CD14-positive monocyte (primary cell): ENCODE data around the gene KIAA1549. TPM values are rescaled to one million over a fixed set of nuclear protein-coding genes. Genes with fewer than 3 reads are reported as not detected.

Source experiments
- DNase-seq, 3 donors: peaks; one replicate each; pipeline ENCODE4 v3.0.0-alpha.2; 2011 to 2022
- H2AFZ ChIP-seq: 2 replicates; pipeline ENCODE4 v1.6.0; 2012; ENCODE audit warnings: mild to moderate bottlenecking, low read depth, low read length, inconsistent platforms; ENCODE audit not compliant: insufficient read depth, poor library complexity, severe bottlenecking
- H3K27ac ChIP-seq, 2 donors: 1 replicate in 1 of 2; 2 replicates in 1 of 2; pipeline ENCODE4 v1.5.1; 2012 to 2013; ENCODE audit warnings: low read length in 2 of 2, control low read depth in 1 of 2, inconsistent platforms in 1 of 2, low read depth in 1 of 2, mild to moderate bottlenecking in 1 of 2
- H3K27me3 ChIP-seq, 2 donors: one replicate each; pipeline versions ENCODE4 v1.6.0 to v1.6.1; 2011 to 2013; ENCODE audit warnings: low read length in 2 of 2; ENCODE audit not compliant: control insufficient read depth in 2 of 2, insufficient read depth in 2 of 2
- H3K36me3 ChIP-seq, 2 donors: replicated peaks in 1 of 2; 1 replicate in 1 of 2; 2 replicates in 1 of 2; pipeline versions ENCODE4 v1.5.1 to v1.6.1; 2012 to 2013; ENCODE audit warnings: low read length in 2 of 2, control low read depth in 1 of 2, inconsistent platforms in 1 of 2, mild to moderate bottlenecking in 1 of 2; ENCODE audit not compliant: insufficient read depth in 2 of 2, control insufficient read depth in 1 of 2
- H3K4me1 ChIP-seq, 2 donors: 1 replicate in 1 of 2; 2 replicates in 1 of 2; pipeline versions ENCODE4 v1.5.1 to v1.6.1; 2012 to 2013; ENCODE audit warnings: low read length in 2 of 2, control low read depth in 1 of 2, inconsistent platforms in 1 of 2, mild to moderate bottlenecking in 1 of 2, moderate library complexity in 1 of 2; ENCODE audit not compliant: insufficient read depth in 2 of 2, control insufficient read depth in 1 of 2
- H3K4me2 ChIP-seq: replicated peaks from 2 replicates; pipeline ENCODE3; 2012; ENCODE audit warnings: low read length, moderate library complexity, mild to moderate bottlenecking; ENCODE audit not compliant: poor library complexity, severe bottlenecking; ENCODE audit errors: extremely low read depth
- H3K4me3 ChIP-seq, 3 experiments: fragments of 200-600 bp in 1 of 3; sonication (generic) in 1 of 3; replicated peaks in 1 of 3; 1 replicate in 2 of 3; 2 replicates in 1 of 3; pipeline ENCODE4 v1.5.1; 2011 to 2013; ENCODE audit warnings: low read length in 3 of 3, mild to moderate bottlenecking in 3 of 3, control low read depth in 2 of 3, low read depth in 2 of 3, inconsistent platforms in 1 of 3, moderate library complexity in 1 of 3
- H3K79me2 ChIP-seq: 2 replicates; pipeline ENCODE4 v1.6.0; 2012; ENCODE audit warnings: mild to moderate bottlenecking, control low read depth, inconsistent platforms, low read length, moderate library complexity; ENCODE audit not compliant: insufficient read depth
- H3K9ac ChIP-seq: 2 replicates; pipeline ENCODE4 v1.6.0; 2017; ENCODE audit warnings: low read length, mild to moderate bottlenecking; ENCODE audit not compliant: insufficient read depth, poor library complexity, severe bottlenecking
- H3K9me3 ChIP-seq, 2 donors: replicated peaks in 1 of 2; 1 replicate in 1 of 2; 2 replicates in 1 of 2; pipeline versions ENCODE4 v1.5.1 to v1.6.1; 2012 to 2013; ENCODE audit warnings: low read length in 2 of 2, control low read depth in 1 of 2; ENCODE audit not compliant: control insufficient read depth in 1 of 2, insufficient read depth in 1 of 2
- H4K20me1 ChIP-seq: 2 replicates; pipeline ENCODE4 v1.6.0; 2012; ENCODE audit warnings: mild to moderate bottlenecking, low read length, control low read depth, moderate library complexity; ENCODE audit not compliant: insufficient read depth
- H3K27ac Mint-ChIP-seq, 7 donors: one replicate each; pipeline ENCODE4 v1.8.0; 2020; ENCODE audit warnings: mild to moderate bottlenecking in 7 of 7, mixed read lengths in 7 of 7, moderate library complexity in 6 of 7, inconsistent platforms in 2 of 7
- H3K27me3 Mint-ChIP-seq, 3 donors: one replicate each; pipeline ENCODE4 v1.8.0; 2021 to 2022; ENCODE audit warnings: low read depth in 3 of 3, mild to moderate bottlenecking in 3 of 3, mixed read lengths in 3 of 3, moderate library complexity in 3 of 3, inconsistent platforms in 1 of 3
- H3K36me3 Mint-ChIP-seq, 2 donors: one replicate each; pipeline ENCODE4 v1.8.0; 2020; ENCODE audit warnings: mixed read lengths in 2 of 2, inconsistent platforms in 1 of 2, mild to moderate bottlenecking in 1 of 2
- H3K4me1 Mint-ChIP-seq: one replicate; pipeline ENCODE4 v1.8.0; 2020; ENCODE audit warnings: mild to moderate bottlenecking, mixed read lengths
- H3K4me3 Mint-ChIP-seq, 2 donors: one replicate each; pipeline ENCODE4 v1.8.0; 2020; ENCODE audit warnings: mild to moderate bottlenecking in 2 of 2, mixed read lengths in 2 of 2, moderate library complexity in 1 of 2
- H3K9me3 Mint-ChIP-seq, 7 donors: one replicate each; pipeline ENCODE4 v1.8.0; 2020 to 2022; ENCODE audit warnings: mixed read lengths in 7 of 7, mild to moderate bottlenecking in 6 of 7, moderate library complexity in 6 of 7, inconsistent platforms in 2 of 7
- CTCF ChIP-seq: fragments of 200-600 bp; IDR thresholded peaks from one replicate; pipeline ENCODE4 v1.8.0; 2022; ENCODE audit warnings: antibody characterized with exemption, mild to moderate bottlenecking
- WGBS: methylation state at CpG from one replicate; pipeline ENCODE4 v1.1.5; 2013; ENCODE audit warnings: missing lambda C conversion rate; ENCODE audit not compliant: insufficient coverage; 5-methylcytosine and 5-hydroxymethylcytosine counted together
- intact Hi-C, 2 donors: fragments of 100-400 bp; cut with micrococcal nuclease; formaldehyde crosslinking; loops; one replicate each; pipeline versions ENCODE4 v1.15.0 to v1.15.1; 2023
- polyA plus RNA-seq, 3 donors: library from polyadenylated mRNA; depleted of rRNA in 1 of 3; unstranded in 2 of 3; stranded (reverse) in 1 of 3; fragments of 300-500 nt in 2 of 3; fragments of >200 nt in 1 of 3; fragmentation: Illumina TruSeq in 2 of 3; gene quantifications; 1 replicate in 2 of 3; 2 replicates in 1 of 3; pipeline ENCODE4 v1.2.3, GENCODE V29; 2012 to 2021

The KIAA1549 gene
- polyA plus RNA-seq, 3 donors: 0.03 TPM; not detected in 1

GRCh38 chr7:138918756-138919155 lies 62.4 kb downstream of the KIAA1549 start:
- Histone ChIP-seq H3K27me3 (no peaks in the 10 kb centered on the region), H3K36me3 (no peaks in the 10 kb centered on the region), H2AFZ (no peak overlapping the region), H3K4me3 (no peak overlapping the region), H3K27ac (no peak overlapping the region), H3K9me3 (no peaks in the 10 kb centered on the region), H4K20me1 (no peaks in the 10 kb centered on the region), H3K4me1 (no peaks in the 10 kb centered on the region), H3K9ac (no peak overlapping the region), H3K4me2 (no peak overlapping the region), H3K79me2 (no peaks in the 10 kb centered on the region)
- Mint-ChIP-seq H3K27me3 (peaks cover 0 to 1% (median 1%) of the 10 kb centered on the region in 3 donors), H3K4me1 (peaks cover 5% of the 10 kb centered on the region), H3K9me3 (peaks cover 0 to 9% (median 3%) of the 10 kb centered on the region in 7 donors), H3K4me3 (no peak overlapping the region), H3K27ac (no peak overlapping the region), H3K36me3 (no peaks in the 10 kb centered on the region)
- DNase-seq: no peak
- intact Hi-C loops: no loop called here
- WGBS: 98% methylated on average over 10 of the region's 10 CpGs
- TF ChIP-seq CTCF: no peak

GRCh38 chr7:138918176-138918575 lies 63.0 kb downstream of the KIAA1549 start:
- H3K4me2 ChIP-seq: no peak overlapping the region
- H3K9me3 ChIP-seq: no peaks in the 10 kb centered on the region
- no peaks in the 10 kb centered on the region for H4K20me1 ChIP-seq
- peaks cover 0 to 11% (median 3%) of the 10 kb centered on the region in 7 donors for H3K9me3 Mint-ChIP-seq
- H2AFZ ChIP-seq: no peak overlapping the region
- peaks cover 5% of the 10 kb centered on the region for H3K4me1 Mint-ChIP-seq
- intact Hi-C loops: no loop called here
- no peaks in the 10 kb centered on the region for H3K27me3 ChIP-seq
- no peak overlapping the region for H3K27ac ChIP-seq
- no peak for DNase-seq
- no peak overlapping the region for H3K4me3 ChIP-seq
- H3K36me3 Mint-ChIP-seq: no peaks in the 10 kb centered on the region
- 95% methylated on average over 13 of the region's 13 CpGs for WGBS
- no peak for TF ChIP-seq CTCF
- H3K27me3 Mint-ChIP-seq: peaks cover 0 to 2% (median 1%) of the 10 kb centered on the region in 3 donors
- no peaks in the 10 kb centered on the region for H3K79me2 ChIP-seq
- H3K27ac Mint-ChIP-seq: no peak overlapping the region
- no peaks in the 10 kb centered on the region for H3K36me3 ChIP-seq
- H3K4me1 ChIP-seq: no peaks in the 10 kb centered on the region
- no peak overlapping the region for H3K4me3 Mint-ChIP-seq
- no peak overlapping the region for H3K9ac ChIP-seq
